Activated CD4-positive, alpha-beta T cell treated with anti-CD3 and anti-CD28 coated beads, Interleukin-2, amount 50 U/mL, for 16 hours (primary cell): ENCODE measurements around the gene OXER1.

Experiments used
- DNase-seq: peaks from one replicate; pipeline ENCODE4 v3.0.0-alpha.2; 2020

Gene OXER1

DNA sequence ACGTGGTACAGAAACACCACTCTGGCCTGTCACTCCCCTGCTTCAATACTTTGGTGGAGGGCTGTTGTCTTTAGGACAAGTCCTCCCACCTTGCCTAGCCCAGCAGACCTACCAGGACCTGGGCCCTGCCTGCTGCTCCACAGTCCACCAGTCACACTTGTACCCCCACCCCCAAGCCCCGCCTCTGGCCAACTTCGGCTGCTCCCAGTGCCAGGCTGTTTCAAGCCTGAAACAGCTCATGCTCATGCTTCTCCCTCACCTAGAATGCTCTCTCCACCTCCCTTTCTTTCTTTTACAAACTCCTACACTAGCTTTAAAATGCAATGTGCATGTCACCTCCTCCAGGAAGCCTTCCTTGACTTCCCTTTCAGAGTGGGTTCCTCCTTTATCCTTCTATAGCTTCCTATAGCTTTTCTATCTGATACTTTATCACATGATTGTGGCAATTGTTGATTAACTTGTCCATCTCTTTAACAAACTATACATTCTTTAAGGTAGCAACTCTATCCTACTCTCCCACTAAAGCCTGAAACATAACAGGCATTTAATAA, 4.8 kb upstream of the OXER1 start:
- no peak for DNase-seq

DNA sequence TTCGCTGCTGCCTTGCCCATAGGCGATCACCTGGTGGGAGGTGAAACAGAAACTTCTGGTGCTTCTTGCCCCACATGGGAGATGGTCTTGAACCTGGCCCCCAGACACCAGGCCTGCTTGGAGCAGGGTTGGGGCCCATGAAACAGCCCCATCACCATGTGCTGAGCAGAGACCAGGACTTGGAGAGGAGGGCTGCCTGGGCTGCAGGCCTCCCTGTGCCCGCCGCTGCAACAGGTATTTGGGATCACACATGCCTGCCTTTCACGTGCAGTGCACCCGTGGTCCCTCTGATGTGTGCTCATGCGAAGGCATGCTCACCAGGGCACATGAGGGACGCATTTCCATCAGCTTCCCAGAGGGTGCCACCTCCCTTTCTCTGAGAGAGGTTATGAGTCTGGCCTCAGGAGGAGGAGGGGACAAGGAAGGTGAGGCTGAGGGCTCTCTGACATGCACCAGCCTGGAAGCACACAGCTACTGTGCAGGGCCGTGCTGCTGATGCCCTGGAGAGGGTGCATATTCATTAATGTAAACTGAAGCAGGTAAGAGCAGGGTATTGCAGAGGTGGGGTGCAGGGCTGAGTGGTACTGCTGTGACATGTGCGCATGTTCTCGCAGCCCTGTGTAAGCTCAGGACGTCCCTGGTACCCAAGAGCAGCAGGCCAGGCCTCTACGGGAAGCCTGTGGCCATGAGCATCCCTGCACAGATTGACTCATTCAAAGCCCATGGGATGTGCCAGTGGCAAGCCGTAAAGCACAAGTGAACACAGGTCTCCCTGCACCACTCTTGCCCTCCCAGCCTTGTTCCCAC, 4.2 kb upstream of the OXER1 start:
- no peak for DNase-seq

DNA sequence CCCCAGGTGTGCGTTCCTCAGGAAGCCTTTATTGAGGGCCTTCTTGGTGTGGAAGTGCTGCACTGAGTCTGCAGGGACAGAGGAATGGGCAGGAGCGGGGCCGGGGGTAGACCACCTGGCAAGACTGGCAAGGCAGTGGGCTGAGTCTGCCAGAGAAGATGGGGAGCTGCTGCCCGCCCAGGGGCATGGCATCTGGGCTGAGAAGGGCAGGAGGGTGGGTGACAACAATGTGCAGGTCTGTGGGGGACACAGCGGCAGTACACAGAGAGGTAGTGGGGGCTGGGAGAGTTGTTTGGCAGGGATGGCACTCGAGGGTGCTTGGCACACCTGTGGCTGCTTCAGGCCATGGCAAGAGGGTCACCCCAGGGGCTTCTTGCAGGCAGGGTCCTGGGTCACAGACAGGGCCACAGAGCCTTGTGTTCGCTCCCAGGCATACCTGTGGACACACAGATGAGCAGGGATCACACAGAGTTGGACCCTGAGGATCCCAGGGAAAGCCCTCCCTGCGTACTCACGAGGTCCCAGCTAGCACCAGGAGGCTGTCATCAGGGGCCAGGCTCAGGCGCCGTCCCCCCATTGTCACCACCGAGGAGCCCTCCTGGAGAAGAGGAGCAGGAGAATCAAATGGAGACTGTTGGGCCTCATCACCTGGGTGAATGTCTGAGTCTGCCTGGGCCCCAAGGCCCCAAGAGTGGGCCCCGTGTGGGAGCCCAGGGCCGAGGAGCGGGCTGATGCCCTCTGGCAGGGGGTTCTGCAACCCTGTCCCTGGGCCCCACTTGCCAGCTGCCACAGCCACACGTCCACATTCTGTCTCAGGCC, 3.4 kb upstream of the OXER1 start:
- DNase-seq, result no peak

DNA sequence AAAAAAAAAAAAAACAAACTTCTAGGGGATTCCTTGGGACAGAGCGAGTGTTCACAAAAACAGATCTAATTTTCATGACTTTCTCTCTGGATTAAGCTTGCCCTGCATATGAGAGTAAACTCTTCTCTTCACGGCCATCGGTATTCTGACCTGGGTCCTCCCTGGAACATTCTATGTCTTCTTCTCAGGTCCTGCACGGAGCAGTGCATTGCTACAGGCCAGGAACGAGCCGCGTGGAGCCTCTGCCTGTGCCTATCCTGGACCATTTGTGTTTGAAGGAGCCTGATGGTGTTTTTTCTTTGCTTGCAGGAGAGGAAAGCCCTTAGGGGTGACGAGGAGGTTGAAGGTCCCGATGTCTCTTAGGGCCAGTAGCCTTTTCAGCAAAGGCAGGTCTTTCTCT, 1.8 kb upstream of the OXER1 start:
- DNase-seq, result no peak

DNA sequence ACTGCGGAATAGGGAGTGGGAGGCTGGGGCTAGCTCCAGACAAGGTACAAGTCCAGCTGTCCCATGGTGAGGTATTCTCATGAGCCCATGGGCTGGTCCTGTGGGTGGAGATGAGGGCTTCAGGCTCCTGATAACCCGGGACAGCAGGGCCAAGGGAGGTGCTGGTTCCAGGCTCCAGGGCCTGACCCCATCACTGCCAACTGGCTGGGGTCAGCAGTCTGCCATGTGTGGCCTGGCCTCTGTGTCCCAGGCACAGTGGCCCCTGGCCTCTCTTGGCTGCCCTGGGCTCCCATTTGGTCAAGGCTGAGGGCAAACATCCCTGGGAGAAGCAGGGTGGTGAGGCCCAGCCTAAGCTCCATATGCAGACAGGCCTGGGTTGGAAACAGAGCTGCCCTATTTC, 966 bp upstream of the OXER1 start:
- DNase-seq, result no peak

DNA sequence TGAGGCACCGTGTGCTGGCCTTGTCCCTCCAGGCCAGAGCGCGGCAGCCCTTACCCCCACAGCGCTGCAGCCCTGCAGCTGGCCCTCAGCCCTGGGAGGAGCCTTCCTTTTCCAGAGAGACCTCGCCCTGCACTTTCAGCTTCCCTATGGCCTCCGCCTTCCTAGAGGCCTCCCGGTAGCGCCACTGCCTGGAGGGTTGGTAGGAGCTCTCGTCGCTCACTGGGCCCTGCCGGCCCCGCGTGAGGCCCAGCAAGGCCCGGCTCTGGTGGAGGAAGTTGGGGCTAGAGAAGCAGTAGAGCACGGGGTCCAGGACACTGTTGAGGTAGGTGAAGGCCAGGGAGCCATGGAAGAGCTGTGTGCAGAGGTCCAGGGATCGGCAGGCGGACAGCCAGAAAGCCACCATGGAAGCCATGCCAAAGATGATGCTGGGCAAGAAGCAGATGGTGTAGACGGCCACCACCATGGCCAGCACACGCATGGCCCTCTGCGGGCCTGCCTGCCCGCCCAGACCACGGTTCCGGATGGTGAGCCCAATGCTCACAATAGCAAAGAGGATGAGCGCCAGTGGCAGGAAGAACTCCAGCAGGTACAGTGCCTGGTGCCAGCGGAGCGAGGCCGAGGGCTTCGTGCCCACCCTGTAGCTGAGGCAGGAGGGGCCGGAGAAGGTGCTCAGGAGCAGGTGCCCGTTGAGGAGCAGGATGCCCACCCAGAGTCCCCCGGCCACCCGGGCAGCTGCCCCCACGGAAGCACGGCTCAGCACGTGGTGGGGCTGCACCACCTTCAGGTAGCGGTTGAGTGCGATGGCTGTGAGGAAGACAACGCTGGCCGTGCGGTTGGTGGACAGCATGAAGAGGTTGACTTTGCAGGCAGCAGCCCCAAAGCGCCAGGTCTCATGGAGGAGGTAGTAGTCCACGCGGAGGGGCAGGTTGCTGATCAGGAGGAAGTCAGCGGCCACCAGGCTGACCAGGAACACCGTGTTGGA, 821 bp downstream of the OXER1 start:
- DNase-seq, result no peak

DNA sequence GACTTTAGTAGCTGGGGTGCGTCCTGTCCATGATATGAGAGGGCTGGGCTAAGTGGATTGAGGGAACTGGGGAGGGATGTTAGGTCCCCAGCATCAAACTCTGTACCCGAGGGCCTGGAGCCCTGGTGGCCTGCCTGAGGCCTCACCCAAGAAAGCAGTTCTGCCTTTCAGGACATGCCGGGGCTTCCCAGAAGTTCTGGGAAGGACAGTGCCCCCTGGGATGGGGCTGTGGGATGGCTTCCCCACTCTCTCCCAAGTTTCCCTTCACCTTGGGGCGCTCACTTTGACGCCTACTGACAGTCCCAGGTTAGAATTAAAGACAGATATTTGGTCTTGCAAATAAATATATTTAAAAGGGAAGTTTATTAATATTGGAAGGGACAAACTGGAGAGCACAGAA, 1.8 kb downstream of the OXER1 start:
- no peak for DNase-seq

DNA sequence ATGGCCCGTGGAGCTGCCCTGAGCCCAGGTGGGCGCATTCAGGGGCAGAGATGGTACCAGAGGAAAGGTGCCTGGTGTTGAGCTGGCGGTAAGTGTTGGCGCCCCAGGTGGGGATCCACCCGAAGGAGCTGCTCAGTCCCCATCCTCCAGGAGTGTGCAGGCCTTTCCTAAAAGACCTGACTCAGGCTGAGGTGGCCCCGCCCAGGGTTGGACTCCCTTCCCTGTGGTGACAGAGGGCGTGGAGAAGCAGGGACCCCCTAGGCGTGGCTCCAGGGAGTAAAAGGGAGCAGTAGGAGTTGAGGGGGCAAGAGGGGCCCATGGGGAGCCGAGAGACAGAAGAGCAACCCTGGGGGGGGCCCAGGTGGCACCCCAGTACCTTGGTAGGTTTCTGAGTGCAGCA, 2.4 kb downstream of the OXER1 start:
- DNase-seq, result no peak

DNA sequence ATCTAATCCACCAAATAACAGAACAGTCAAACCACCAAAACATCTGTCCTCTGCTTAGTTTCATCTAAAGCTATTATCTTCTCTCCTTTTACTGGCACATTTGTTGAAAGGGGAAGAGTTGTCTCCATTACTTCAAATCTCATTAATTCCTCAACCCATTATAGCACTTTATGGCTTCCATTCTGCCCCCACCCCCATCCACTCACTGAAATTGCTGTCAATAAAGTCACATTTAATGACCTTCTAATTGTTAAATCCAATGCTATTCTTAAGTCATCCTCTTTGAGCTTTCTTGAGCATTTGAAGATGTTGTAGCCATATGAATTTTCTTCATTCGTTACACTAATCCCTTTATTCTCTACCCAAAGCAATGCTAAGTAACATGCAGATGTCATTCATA, 5.2 kb downstream of the OXER1 start:
- no peak for DNase-seq

DNA sequence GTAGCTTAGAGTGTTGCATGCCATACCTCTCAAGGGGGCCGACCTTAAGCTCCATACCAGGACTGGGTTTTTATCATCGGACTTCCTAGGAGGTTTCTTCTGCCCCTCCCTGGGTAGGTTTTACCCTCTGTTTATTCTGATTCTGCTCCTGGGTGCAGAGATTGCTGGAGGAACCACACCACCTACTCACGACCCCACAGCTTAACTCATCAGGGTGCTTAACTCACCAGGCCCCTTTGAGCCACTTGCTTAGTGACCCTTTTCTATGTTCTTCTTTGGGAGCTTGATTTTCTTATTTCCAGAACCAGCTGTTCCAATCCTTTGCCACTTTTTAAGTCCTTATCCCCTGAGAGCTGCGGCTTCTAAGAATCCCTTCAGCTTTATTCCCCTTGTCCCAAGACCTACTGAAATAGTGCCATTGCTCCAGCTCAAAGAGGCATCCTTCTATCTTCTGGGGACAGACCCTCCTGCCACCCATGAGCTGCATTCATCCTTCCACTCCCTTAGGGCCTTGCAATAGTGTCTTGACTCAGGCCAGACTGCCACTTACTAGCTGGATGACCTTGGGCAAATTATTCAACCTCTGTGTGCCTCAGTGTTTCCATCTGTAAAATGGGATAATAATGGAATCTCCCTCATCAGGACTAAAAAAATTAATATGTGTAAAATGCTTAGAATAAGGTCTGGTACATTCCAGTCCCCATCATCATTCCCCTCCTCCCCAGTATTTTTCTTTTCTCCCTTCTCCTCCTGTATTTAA, 5.8 kb downstream of the OXER1 start:
- DNase-seq, result no peak

DNA sequence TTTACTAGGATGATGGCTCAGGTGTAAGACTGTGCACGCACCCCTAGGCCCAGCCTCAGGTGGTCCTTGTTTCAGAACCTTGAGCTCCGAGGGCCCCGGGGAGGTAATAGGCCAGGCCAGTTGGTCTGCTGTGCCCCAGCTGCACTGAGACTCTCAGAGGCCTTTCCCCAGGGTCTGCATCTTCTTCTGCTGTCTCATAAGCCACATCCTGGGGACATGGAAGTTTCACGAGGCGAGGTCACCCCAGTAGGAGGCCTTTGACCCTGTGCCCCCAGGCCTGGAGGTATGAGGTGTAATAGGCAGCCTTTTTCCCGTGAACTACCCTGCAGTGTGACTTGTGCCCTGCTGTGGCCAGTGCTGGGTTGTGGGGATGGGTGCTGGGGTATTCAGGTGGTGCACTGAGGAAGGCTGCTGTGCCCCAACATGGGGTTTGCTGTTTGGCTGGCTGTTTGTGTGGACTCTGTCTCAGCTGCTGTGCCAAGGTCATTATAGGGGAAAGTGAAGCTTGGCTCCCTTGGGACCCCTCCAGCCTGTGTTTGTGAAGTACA, 6.9 kb downstream of the OXER1 start:
- DNase-seq, result no peak

DNA sequence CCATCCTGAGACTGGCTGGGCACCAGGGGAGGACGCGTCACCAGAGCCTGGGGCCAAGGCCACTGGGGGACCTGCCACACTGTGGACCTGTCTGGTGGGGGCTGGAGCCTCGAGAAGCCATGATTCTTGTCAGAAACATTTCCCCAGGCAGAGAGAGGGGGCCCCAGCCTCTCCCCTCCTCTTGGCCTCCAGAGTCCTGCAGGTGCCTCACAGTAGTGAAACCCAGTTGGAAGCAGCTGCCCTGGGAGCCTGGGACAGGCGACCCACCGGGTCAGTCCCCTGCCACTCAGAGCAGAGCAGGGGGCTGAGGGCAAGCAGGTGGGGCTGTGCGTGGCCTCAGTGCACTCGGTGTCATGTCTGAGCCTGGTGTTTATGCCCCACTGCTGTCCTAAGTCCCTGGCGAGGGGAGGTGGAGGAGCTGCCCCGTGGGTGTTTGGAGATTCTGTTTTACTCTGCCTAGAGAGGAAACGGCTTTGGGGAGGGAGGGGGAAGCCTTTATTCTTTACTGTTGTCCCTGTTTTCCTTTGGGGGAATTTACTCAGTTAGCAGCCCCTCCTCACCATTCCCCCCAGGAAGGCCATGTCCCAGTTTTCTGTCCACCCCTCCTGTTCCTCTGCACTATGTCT, 7.7 kb downstream of the OXER1 start:
- DNase-seq, result no peak

DNA sequence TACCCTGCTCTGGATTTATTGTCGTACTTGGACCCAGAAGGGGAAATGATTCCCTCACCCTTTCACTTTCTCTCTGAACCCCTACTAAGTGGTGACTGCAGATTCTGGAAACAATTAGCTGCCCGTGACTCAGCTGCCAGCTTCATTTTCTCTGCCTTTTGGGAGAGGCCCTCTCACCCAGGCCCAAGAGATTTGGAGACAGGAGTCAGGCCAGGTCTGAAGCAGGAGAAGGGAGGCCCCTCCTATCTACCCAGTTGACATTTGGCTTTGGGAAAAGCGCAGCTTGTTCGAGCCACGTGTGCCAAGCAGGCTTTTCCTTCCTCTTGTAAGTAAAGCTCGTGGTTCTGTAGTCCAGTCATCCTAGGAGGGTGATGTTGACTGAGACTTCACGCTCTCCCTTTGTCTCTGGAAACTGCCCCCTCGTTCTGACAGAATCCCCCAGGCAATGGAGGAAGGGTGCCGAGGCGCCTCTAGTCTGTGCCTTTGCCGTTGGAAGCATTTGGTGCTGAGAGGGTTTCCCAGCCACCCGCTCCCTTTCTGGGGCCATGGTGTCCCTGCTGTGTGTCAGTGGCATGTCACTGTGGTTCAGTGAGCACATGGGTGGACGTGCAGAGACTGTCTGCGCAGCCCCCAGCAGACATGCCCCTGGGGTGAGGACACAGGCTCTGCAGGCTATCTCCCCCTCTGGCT, 8.6 kb downstream of the OXER1 start:
- DNase-seq, result no peak

DNA sequence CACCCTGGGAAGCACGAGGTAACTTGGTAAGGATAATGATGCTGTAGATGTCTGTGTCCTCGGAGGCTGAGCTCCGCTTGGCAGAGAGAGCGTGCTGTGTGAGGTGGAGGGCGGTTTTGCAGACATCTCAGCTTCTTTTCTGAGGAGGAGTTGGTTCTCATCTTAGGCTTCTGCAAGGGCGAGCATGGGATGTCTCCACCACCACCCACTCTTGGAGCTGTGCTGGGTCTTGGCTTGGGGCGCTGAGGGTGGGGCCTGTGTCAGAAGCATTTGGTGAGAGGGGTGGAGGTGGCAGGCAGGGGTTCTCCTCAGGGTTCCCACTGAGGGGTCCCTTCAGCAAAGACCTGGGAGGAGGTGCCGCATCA, 9.2 kb downstream of the OXER1 start:
- DNase-seq, result no peak

DNA sequence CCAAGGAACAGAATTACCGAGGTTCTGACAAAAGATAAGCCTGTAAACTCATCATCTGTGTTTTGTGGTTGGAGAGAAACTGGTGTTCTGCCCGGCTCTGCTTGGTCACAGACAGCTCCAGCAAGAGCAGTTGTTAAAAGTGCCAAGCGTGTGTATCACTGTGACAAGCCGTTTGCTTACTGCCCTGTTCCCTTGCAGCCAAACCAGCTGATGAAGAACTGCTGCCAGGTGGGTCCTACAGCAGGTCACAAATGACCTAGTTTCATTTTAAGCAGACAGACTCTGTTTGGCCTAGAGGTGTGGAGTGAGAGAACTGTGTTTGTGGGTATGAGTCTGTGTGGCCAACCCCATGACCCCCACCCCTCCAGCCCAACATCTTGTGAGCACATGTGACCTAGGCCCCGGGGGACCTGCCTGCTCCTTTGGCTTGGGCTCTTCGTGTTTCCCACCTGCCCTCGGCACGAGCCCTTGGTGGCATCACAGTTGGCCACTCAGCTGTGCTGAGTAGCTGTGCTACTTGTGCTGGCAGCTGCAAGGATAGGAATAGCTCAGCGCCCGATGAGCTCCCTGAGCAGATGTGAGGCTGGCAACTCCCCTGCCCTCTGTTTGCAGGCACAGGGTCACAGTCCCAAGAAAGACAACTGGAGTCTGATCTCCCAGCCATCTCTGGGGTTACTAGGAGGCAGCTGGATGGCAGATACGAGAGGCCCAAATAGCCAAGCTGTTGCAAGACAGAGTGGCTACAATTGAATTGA, 9.7 kb downstream of the OXER1 start:
- DNase-seq, result no peak

DNA sequence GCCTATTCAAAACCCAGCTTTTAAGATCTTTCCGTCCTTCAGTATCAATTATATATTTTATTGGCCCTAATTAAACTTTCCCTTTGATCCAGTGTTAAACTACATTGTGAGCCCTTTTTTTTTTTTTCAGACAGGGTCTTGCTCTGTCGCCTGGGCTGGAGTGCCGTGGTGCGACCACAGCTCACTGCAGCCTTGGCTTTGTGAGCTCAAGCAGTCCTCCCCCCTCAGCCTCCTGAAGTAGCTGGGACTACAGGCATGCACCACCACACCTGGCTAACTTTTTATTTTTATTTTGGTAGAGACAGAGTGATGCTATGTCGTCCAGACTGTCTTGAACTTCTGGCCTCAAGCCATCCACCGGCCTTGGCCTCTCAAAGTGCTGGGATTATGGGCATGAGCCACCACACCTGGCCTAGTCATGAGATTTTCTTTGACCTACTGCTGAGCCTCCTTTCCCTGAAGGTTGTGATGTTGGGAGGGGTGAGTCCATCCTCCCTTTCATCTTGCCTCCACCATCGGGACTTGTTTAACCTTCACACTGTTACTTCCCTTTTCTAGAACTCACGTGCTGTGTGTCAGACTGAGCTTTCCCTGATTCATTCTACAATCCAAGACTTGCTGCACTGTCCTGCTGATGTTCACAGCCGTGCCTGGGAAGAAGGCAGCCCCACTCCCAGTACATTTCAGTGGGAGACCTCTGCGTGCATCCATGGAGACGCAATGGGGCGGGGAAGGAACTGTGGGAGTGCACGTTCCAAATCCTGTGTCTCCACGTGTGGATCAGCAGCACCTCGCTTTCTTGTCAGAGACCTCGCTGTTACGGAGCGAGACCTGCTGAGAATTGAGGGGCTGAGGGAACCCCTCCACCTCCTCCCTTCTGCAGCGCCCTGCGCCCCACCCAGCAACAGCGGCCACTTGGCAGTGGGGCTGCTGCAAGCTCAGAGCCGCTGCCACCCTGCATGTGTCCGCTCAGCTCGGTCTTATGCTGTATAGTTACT, 10.8 kb downstream of the OXER1 start:
- DNase-seq, result no peak

DNA sequence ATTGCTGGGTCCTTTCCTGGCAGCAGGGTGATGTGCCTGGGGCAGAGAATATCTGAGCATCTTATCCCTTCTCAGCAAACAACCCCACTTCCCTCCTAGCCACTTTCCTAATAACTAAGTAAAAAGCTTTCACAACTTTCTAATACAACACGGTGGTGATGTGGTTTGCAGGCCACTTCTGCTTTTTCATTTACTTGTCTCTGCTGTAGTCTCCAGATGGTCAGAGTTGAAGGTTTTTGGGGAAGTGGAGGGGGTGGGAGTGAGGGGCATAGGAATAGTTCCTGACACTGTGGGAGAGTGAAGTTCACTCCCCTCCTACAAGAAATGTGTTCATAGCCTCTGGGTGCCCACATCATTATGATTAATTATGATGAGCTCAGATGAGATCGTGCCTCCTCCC, 11.6 kb downstream of the OXER1 start:
- DNase-seq, result no peak

DNA sequence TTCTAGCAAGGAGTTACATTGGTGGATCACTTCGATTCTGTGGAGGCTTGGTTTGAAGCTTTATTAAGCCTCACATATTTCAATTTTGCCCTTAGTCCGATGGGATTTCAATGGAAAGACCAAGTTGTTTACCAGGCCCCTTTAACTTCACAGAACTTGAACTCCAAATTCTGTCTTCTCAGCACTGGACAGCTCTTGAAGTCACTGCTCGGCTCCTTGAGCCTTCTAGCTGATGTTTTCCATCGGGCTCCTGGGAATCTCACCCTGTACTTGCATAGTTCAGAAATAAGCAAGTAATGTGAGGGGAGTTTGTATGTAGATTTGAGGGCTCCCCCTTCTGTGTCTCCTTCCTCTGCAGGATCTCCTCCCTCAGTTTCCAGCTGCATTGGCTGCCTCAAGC, 15.1 kb downstream of the OXER1 start:
- no peak for DNase-seq

DNA sequence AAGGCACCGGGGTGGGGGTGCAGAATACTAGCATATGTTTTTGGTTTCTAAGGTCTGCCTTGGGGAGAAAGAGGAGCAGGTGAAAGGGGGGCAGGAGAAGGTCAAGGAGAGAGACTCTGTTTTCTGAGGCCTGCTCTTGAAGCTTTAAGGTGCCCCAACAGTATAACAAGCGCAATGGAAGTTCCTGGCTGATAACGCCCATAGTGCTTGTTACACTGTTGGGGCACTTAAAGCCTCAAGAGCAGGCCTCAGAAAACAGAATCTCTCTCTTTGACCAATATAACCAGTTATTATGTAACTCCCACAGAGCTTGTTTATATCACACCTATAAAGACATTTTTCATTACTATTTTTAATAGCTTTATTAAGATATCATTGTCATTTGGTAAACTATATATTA, 16.5 kb downstream of the OXER1 start:
- no peak for DNase-seq
